C4-2B (cell line): ENCODE measurements around the gene TPRN.
"Not testable (repeated sequence)": the region's sequence is repeated elsewhere in the genome, so short reads cannot be mapped to it uniquely, and the experiment has no call there.

ENCODE experiments used
- H3K27ac ChIP-seq: fragments of 450-650 bp; 2 replicates; pipeline ENCODE4 v1.5.1; 2017
- CTCF ChIP-seq: fragments of 450-650 bp; conservative IDR thresholded peaks from 2 replicates; pipeline ENCODE4 v1.5.1; 2017; ENCODE audit warnings: mild to moderate bottlenecking
- ZFX ChIP-seq: fragments of 450-650 bp; IDR thresholded peaks from 2 replicates; pipeline ENCODE4 v1.6.1; 2017

TPRN gene

DNA sequence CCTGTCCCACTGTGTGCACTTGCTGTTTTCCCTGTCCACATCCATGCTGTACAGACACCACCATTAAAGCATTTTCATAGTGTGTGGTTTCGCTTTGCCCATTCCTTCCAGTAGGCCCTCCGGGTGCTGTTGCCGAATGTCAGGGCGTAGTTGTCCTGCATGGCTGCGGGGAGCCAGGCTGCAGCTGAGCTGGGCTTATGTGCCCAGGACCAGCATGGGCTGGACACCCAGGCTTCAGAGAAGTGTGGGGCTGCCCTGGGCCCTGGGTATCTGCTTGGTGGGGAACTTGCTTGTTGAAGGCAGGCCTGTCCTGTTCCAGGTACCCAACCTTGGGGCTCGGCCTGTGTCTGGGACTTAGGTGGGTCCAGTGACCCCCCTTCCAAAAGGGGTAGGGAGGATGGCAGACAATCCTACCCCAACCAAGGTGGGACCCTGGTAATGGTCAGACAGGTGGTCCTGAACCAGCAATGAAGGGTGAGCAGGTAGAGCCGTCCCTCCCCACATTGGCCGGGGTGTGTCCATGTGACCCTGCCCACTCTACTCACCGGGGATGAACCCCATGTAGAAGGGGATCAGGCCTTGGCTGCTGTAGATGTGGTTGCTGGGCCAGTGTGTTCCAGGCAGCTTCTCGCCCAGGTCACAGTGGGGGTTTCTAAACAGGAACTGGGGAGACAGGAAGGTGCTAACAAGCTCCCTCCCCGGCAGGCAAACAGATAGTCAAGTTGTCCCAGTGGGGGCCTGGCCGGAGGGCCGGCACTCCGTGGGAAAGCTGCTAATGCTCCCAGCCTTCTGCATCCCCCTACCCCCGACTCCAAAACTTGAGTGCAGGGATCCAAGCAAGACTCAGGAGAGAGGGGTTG lies 43.3 kb upstream of the TPRN start:
- TF ChIP-seq CTCF (no peak), ZFX (no peak)
- H3K27ac ChIP-seq: no peak overlapping the region

GRCh38 chr9:137243266-137243625 lies 42.7 kb upstream of the TPRN start:
- not testable (repeated sequence) for H3K27ac ChIP-seq

DNA sequence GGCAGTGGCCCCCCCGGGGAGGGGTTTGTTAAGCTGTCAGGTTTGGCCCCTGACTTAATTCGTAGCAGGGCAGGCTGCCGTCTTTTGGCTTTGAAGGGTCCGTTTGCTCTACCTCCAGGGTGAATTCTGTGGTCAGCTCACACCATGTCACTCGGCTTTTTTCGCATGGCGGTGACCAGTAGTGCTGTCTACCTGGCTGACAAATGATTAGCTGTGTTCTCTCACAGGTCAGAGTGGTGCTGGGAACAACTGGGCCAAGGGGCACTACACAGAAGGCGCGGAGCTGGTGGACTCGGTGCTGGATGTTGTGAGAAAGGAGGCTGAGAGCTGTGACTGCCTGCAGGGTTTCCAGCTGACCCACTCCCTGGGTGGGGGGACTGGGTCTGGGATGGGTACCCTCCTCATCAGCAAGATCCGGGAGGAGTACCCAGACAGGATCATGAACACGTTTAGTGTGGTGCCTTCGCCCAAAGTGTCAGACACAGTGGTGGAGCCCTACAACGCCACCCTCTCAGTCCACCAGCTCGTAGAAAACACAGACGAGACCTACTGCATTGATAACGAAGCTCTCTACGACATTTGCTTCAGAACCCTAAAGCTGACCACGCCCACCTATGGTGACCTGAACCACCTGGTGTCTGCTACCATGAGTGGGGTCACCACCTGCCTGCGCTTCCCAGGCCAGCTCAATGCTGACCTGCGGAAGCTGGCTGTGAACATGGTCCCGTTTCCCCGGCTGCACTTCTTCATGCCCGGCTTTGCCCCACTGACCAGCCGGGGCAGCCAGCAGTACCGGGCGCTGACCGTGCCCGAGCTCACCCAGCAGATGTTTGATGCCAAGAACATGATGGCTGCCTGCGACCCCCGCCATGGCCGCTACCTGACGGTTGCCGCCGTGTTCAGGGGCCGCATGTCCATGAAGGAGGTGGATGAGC lies 42.0 kb upstream of the TPRN start:
- TF ChIP-seq CTCF (no peak), ZFX (no peak)
- H3K27ac ChIP-seq: peak overlapping the region; percentile 99

- peak overlapping the region; percentile 99 for H3K27ac ChIP-seq
- TF ChIP-seq ZFX (peak; percentile 54; the same call in 1 of the 2 replicates), CTCF (no peak)
Observed at GRCh38 chr9:137241490-137242268, 41.1 kb upstream of the TPRN start.

DNA sequence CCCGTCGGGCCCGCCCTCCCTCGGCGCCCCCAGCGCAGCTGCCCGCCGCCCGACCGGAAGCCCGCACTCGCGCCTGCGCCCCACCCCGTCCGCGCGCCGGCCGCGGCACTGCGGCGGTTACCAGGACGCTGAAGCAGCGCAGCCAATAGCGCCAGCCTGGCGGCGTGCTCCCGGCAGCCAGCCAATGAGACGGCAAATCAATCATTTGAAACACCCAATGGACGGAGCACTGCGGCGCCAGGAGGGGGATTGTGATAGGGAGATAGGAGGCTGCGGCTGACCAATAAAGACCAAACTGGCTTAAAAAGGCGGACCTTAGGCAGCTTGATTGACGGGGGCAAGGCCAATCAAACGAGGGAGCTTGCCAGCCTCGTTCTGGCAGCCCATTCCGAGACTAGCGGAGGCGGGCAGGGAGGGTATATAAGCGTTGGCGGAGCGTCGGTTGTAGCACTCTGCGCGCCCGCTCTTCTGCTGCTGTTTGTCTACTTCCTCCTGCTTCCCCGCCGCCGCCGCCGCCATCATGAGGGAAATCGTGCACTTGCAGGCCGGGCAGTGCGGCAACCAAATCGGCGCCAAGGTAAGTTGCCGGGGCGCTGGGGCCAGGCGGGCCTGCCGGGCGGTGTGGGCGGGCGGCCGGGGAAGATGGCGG lies 40.4 kb upstream of the TPRN start, which contains the start of gene TUBB4B:
Gene TUBB4B, plus strand, starts transcription at position 447 of the 649 bp plus-strand sequence. Its CDS starts 74 bp downstream, at position 521.
- H3K27ac ChIP-seq: peak within 1 kb of the TSS; percentile 99
- TF ChIP-seq CTCF (no peak), ZFX (no peak)

DNA sequence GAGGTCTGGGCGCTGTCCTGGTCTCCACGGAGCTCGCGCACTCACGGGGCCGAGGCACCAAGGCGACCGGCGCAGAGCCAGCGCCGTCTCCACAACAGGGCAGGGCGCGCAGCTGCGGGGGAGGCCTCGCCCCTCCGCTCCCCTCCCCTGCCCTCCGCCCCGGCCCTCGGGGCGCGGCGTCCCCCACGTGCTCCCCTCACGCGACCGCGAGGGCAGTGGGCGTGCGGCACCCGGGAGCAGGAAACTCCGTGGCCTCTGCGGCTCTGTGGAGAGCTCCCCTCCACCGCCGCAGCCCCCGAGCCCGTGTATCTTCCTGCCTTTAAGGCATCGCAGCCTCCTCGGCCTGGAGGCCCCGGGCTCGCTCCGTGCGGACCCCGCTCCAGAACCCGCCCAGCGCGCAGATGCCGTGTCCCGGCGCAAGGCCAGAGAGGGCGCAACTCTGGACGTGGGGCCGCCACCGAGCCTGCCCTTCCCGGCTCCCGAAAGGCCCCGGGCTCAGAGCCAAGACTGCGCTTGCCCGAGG lies 39.8 kb upstream of the TPRN start:
- no peak for TF ChIP-seq CTCF
- peak; percentile 92; the same call in 1 of the 2 replicates for TF ChIP-seq ZFX
- H3K27ac ChIP-seq: peak overlapping the region; percentile 99

GRCh38 chr9:137239541-137240200 lies 39.1 kb upstream of the TPRN start:
- H3K27ac ChIP-seq: peak overlapping the region; percentile 99
